Measurements from ENCODE around the gene TLR10. TPM values are rescaled to one million over a fixed set of nuclear protein-coding genes. Genes with fewer than 3 reads are reported as not detected.

The TLR10 gene
- total and polyA plus RNA-seq, 2 of the 13 experiments (the other 11 are each of a cell fraction or from before 2014, with no cell fraction given): not detected

- Histone ChIP-seq H3K4me3 (replicated peaks in 1 of 3; ENCODE audit: insufficient read depth in 1 of 3, low read depth in 2 of 3, low read length in 3 of 3) (peak overlapping the region in 1 of 3 experiments; percentile 30; a peak in 1 of 6 replicates), H2AFZ (ENCODE audit: low read length) (no peak overlapping the region), H3K36me3 (replicated peaks in 1 of 2; ENCODE audit: control insufficient read depth in 1 of 2, insufficient read depth in 2 of 2, low read length in 2 of 2) (no peaks in the 10 kb centered on the region), H3K9me3 (ENCODE audit: low read length) (peaks cover 13% of the 10 kb centered on the region), H3K4me2 (ENCODE audit: low read depth, low read length) (peak overlapping the region; percentile 69), H3K27ac (ENCODE audit: extremely low read length, insufficient read depth, low read length) (no peak overlapping the region), H3K9ac (ENCODE audit: insufficient read depth, low read depth, low read length) (no peak overlapping the region; the same call in 1 of the 2 replicates), H3K79me2 (ENCODE audit: insufficient read depth, low read length) (no peaks in the 10 kb centered on the region), H3K4me1 (ENCODE audit: insufficient read depth, low read length) (peaks cover 27% of the 10 kb centered on the region), H4K20me1 (ENCODE audit: insufficient read depth, low read length) (no peaks in the 10 kb centered on the region), H3K27me3 (ENCODE audit: control insufficient read depth in 1 of 2, insufficient read depth in 2 of 2, low read length in 2 of 2) (no peaks in the 10 kb centered on the region)
- POLR2A ChIA-PET: interaction anchor here (0.8 to 1.1 kb wide), 2 partner anchors 9 to 411 kb away, joined by 3 read pairs; no protein-coding TSS in a partner anchor
- CTCF ChIA-PET (ENCODE audit: low intra/inter-chr PET ratio, low total read pairs): interaction anchor here (1.2 to 3.8 kb wide), 3 partner anchors 411 to 669 kb away, joined by 9 to 38 read pairs (median 20); no protein-coding TSS in a partner anchor
- intact Hi-C loops (cut with micrococcal nuclease; ENCODE audit: unreplicated experiment) (loop anchor here (1.0 to 10.0 kb wide), 5 partner anchors 54 to 926 kb away; no protein-coding TSS in a partner anchor), in situ Hi-C loops (cut with HindIII; ENCODE audit: extremely low pct_ligation_motif_present, low pct_unique_long_range_greater_than_20kb) (loop anchor here (5.0 kb wide), 1 partner anchor 549 kb away; no protein-coding TSS in a partner anchor)
- ATAC-seq (peak; percentile 93), DNase-seq (ENCODE audit: low spot score) (peak; percentile 66), FAIRE-seq (peak; percentile 73)
- 18% methylated on average over 10 of the region's 23 CpGs for WGBS (ENCODE audit: low lambda C conversion rate)
- BruUV-seq (replicated peaks): no TSS peak
- TF ChIP-seq NCOA2 (CRISPR knock-in tag; IDR thresholded peaks at IDR 0.05) (peak; percentile 10; the same call in 1 of the 2 replicates), ZNF430 (CRISPR knock-in tag; IDR thresholded peaks at IDR 0.05) (no peak), ZFP90 (CRISPR knock-in tag; IDR thresholded peaks at IDR 0.05; ENCODE audit: borderline replicate concordance) (0 out of 2 replicates have a peak, but pooled peaks have one; percentile 27), CBX5 (CRISPR knock-in tag; IDR thresholded peaks at IDR 0.05; ENCODE audit: borderline replicate concordance) (0 out of 2 replicates have a peak, but pooled peaks have one; percentile 30), ZNF800 (CRISPR knock-in tag; IDR thresholded peaks at IDR 0.05) (0 out of 2 replicates have a peak, but pooled peaks have one; percentile 65), CBFB (CRISPR knock-in tag; IDR thresholded peaks at IDR 0.05) (peak; percentile 57; the same call in 1 of the 2 replicates), ASH2L (IDR thresholded peaks at IDR 0.05; ENCODE audit: insufficient read length, low read depth, low read length) (peak; percentile 34), RAD21 (CRISPR knock-in tag; IDR thresholded peaks at IDR 0.05) (peak; percentile 89), ISL2 (CRISPR knock-in tag; IDR thresholded peaks at IDR 0.05) (0 out of 2 replicates have a peak, but pooled peaks have one; percentile 29), MED8 (CRISPR knock-in tag; IDR thresholded peaks at IDR 0.05; ENCODE audit: insufficient replicate concordance) (peak; percentile 38), KMT2A (CRISPR knock-in tag; IDR thresholded peaks at IDR 0.05) (peak; percentile 54; the same call in 1 of the 2 replicates), KDM5B (CRISPR knock-in tag; IDR thresholded peaks at IDR 0.05; ENCODE audit: borderline replicate concordance) (peak; percentile 67; the same call in 1 of the 2 replicates), KDM3A (CRISPR knock-in tag; IDR thresholded peaks at IDR 0.05; ENCODE audit: low read depth) (peak; percentile 69; the same call in 1 of the 2 replicates), ZNF414 (CRISPR knock-in tag; IDR thresholded peaks at IDR 0.05) (no peak), SALL1 (CRISPR knock-in tag; IDR thresholded peaks at IDR 0.05) (peak; percentile 59), NR2C2 (CRISPR knock-in tag; IDR thresholded peaks at IDR 0.05; ENCODE audit: borderline replicate concordance) (0 out of 2 replicates have a peak, but pooled peaks have one; percentile 36), HNF4A (CRISPR knock-in tag; IDR thresholded peaks at IDR 0.05) (peak; percentile 36; the same call in 1 of the 2 replicates), FOXP4 (CRISPR knock-in tag; IDR thresholded peaks at IDR 0.05) (no peak), SMC3 (IDR thresholded peaks at IDR 0.05; ENCODE audit: low read length) (peak; percentile 69)
Measured at GRCh38 chr4:38730830-38731646, 51.8 kb downstream of the TLR10 start.
